ENCODE data around the gene SYCP1. TPM values are rescaled to one million over a fixed set of nuclear protein-coding genes. Genes with fewer than 3 reads are reported as not detected.
"Not testable (repeated sequence)": the region's sequence is repeated elsewhere in the genome, so short reads cannot be mapped to it uniquely, and the experiment has no call there.

Gene SYCP1
- under 1 TPM in 1 of 4 donors, not detected in 3; 0.29 TPM for total RNA-seq

GRCh38 chr1:114854693-114855320, at the start of gene SYCP1:
TSS of gene SYCP1 (plus strand) at chr1:114854863. CDS start at chr1:114855465, 602 bp downstream.
- TF ChIP-seq, protein P1, sequence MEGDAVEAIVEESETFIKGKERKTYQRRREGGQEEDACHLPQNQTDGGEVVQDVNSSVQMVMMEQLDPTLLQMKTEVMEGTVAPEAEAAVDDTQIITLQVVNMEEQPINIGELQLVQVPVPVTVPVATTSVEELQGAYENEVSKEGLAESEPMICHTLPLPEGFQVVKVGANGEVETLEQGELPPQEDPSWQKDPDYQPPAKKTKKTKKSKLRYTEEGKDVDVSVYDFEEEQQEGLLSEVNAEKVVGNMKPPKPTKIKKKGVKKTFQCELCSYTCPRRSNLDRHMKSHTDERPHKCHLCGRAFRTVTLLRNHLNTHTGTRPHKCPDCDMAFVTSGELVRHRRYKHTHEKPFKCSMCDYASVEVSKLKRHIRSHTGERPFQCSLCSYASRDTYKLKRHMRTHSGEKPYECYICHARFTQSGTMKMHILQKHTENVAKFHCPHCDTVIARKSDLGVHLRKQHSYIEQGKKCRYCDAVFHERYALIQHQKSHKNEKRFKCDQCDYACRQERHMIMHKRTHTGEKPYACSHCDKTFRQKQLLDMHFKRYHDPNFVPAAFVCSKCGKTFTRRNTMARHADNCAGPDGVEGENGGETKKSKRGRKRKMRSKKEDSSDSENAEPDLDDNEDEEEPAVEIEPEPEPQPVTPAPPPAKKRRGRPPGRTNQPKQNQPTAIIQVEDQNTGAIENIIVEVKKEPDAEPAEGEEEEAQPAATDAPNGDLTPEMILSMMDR (IDR thresholded peaks at IDR 0.05) = no peak
- no peak for TF ChIP-seq POLR2A (IDR thresholded peaks at IDR 0.05)
- no peak within 1 kb of the TSS for H3K4me3 ChIP-seq (ENCODE audit: low read depth, poor library complexity, severe bottlenecking)
- intact Hi-C loops (cut with DNase I; ENCODE audit: low total_unique reads) = no loop called here
- 35 to 39% methylated on average over 40 of the region's 40 CpGs for WGBS, 2 donors
- DNase-seq (ENCODE audit: low spot score in 2 of 2) = no peak

DNA sequence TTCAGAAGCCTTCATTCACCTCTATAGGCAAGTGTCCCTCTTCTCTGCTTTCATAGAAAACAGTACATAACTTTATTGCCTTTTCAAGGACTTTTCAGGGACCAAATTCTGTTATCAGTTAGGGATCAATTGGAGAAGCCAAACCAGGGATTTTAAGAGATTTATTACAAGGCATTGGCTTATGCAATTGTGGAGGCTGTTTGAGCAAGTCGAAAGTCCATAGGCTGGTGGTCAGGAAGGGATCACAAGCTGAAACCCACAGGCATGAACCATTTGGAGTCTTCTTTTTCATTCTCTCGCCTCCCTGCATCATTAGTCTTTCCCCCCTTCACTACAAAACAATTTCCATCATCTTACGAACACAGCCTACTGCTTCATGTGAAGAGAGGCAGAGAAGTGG, 34.8 kb upstream of the SYCP1 start:
- TF ChIP-seq, protein P1 (IDR thresholded peaks at IDR 0.05) = no peak
- TF ChIP-seq POLR2A (IDR thresholded peaks at IDR 0.05) = no peak
- intact Hi-C loops (cut with DNase I; ENCODE audit: low total_unique reads) = no loop called here
- H3K4me3 ChIP-seq (ENCODE audit: low read depth, poor library complexity, severe bottlenecking) = no peak overlapping the region
- 70 to 82% methylated on average over 3 of the region's 3 CpGs for WGBS, 2 donors
- DNase-seq (ENCODE audit: low spot score in 2 of 2) = no peak

DNA sequence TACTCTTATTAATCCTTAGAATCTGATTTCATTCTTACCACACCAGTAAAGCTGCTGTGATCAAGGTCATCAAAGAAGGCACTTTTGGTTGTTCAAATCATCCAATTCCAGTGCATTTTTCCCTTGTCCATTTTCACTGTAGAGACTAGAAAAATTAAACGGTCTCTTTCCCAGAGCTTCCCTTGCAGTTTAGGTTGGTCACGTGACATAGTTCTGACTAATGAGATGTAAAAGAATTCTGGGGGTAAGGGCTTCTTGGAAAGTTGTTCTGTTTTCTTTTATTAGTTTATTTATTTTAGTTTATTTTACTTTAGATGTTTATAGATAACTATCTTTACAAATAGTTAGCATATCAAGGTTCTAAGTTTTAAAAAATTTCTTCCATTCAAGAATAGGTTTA, 34.3 kb upstream of the SYCP1 start:
- 89 to 90% methylated on average over 2 of the region's 2 CpGs for WGBS, 2 donors
- intact Hi-C loops (cut with DNase I; ENCODE audit: low total_unique reads) = no loop called here
- H3K4me3 ChIP-seq (ENCODE audit: low read depth, poor library complexity, severe bottlenecking) = no peak overlapping the region
- DNase-seq (ENCODE audit: low spot score in 2 of 2) = no peak
- TF ChIP-seq, protein P1 (IDR thresholded peaks at IDR 0.05) = no peak
- TF ChIP-seq POLR2A (IDR thresholded peaks at IDR 0.05) = no peak

DNA sequence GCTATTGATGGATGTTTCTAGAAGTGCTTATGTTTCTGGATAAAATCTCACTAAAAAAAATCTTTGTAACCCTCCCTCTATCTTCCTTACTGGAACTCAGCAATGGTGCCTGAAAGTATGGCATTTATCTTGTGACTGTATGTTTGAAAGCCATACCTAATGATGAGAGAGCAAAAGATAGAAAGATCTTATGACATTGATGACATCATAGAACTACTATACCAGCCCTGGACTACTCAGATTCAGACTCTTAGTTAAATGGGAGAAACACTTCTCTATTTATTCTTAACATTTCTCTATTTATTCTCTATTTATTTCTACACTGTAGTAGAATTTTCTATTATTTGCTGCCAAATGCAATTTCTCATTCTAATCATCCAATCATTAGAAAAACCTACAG, 32.7 kb upstream of the SYCP1 start:
- no peak overlapping the region for H3K4me3 ChIP-seq (ENCODE audit: low read depth, poor library complexity, severe bottlenecking)
- no peak for DNase-seq (ENCODE audit: low spot score in 2 of 2)
- intact Hi-C loops (cut with DNase I; ENCODE audit: low total_unique reads) = no loop called here
- TF ChIP-seq POLR2A (IDR thresholded peaks at IDR 0.05) = no peak
- TF ChIP-seq, protein P1 (IDR thresholded peaks at IDR 0.05) = no peak

DNA sequence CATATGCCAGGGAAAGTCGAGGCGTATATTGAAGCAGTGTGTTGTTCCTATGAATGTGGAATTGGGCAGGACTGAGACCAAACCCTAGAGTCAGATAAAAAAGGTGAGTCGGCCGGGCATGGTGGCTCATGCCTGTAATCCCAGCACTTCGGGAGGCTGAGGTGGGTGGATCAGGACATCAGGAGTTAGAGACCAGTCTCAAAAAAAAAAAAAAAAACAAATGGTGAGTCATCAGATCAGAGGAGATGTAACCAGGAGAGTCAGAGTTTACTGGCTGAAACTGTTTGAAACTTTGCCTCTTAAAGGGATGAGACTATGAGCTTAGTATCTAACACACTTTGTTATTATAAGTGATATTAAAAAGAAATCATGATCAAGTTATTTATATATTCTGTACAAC, 26.4 kb upstream of the SYCP1 start:
- 65 to 69% methylated on average over 5 of the region's 5 CpGs for WGBS, 2 donors
- intact Hi-C loops (cut with DNase I; ENCODE audit: low total_unique reads) = no loop called here
- no peak for DNase-seq (ENCODE audit: low spot score in 2 of 2)
- no peak for TF ChIP-seq POLR2A (IDR thresholded peaks at IDR 0.05)
- TF ChIP-seq, protein P1 (IDR thresholded peaks at IDR 0.05) = no peak
- no peak overlapping the region for H3K4me3 ChIP-seq (ENCODE audit: low read depth, poor library complexity, severe bottlenecking)

DNA sequence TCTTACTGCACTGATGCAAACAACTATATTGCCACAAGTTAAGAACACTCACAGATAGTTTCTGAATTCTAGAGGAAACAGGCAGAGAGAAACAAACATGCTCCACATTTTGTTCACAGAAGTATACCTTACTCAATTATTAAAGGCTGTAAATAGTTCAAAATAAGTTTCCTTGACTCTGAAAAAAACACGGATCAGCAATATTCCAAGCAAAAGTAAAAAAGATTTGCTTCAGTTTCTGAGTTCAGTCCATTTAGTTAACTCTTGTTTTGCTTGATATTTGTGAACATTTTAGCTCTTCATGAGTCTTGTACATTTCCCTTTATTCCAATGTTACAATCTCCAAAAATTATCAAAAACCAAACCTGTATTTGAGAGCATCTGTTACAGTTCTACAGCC, 24.6 kb upstream of the SYCP1 start:
- intact Hi-C loops (cut with DNase I; ENCODE audit: low total_unique reads); H3K4me3 ChIP-seq (ENCODE audit: low read depth, poor library complexity, severe bottlenecking); DNase-seq (ENCODE audit: low spot score in 2 of 2): not testable (repeated sequence)
- WGBS, 2 donors = 73 to 84% methylated on average over 1 of the region's 1 CpG
